Measurements from ENCODE around the gene HTN1.
"Not testable (repeated sequence)": the region's sequence is repeated elsewhere in the genome, so short reads cannot be mapped to it uniquely, and the experiment has no call there.

- not testable (repeated sequence) for TF ChIP-seq CBX2 (IDR thresholded peaks at IDR 0.05; ENCODE audit: insufficient read depth, low read length, poor library complexity, severe bottlenecking); HNRNPUL1 (IDR thresholded peaks at IDR 0.05; ENCODE audit: low read length); NR4A1 (CRISPR knock-in tag; IDR thresholded peaks at IDR 0.05); NR4A1 (tag; IDR thresholded peaks at IDR 0.05); MAX (CRISPR knock-in tag; IDR thresholded peaks at IDR 0.05); CTCF (IDR thresholded peaks at IDR 0.05 in 2 of 3, conservative IDR thresholded peaks at IDR 0.05 in 1 of 3; ENCODE audit: insufficient read depth in 2 of 3, low read depth in 1 of 3, low read length in 3 of 3); EHMT2 (IDR thresholded peaks at IDR 0.05); ATF2 (CRISPR knock-in tag; IDR thresholded peaks at IDR 0.05); BCLAF1 (IDR thresholded peaks at IDR 0.05; ENCODE audit: borderline replicate concordance in 1 of 2, control insufficient read depth in 1 of 2, low read depth in 2 of 2, low read length in 1 of 2); PTRF (tag; IDR thresholded peaks at IDR 0.05); RAD51 (IDR thresholded peaks at IDR 0.05; ENCODE audit: borderline replicate concordance, low read depth); BRCA1 (IDR thresholded peaks at IDR 0.05); BRCA1 (CRISPR knock-in tag; IDR thresholded peaks at IDR 0.05); POLR2AphosphoS5 (IDR thresholded peaks at IDR 0.05; ENCODE audit: control insufficient read depth, insufficient read depth, low read depth, low read length); HCFC1 (IDR thresholded peaks at IDR 0.05; ENCODE audit: low read depth, low read length)
Measured at GRCh38 chr4:70039928-70040327, 10.3 kb upstream of the HTN1 start.

Data from K562 (cell line).